ENCODE measurements around the gene RGS7. TPM values are rescaled to one million over a fixed set of nuclear protein-coding genes. Genes with fewer than 3 reads are reported as not detected.

The RGS7 gene
- total and polyA plus RNA-seq, 2 experiments from 2014 or later: 0.32 to 1.7 TPM

DNA sequence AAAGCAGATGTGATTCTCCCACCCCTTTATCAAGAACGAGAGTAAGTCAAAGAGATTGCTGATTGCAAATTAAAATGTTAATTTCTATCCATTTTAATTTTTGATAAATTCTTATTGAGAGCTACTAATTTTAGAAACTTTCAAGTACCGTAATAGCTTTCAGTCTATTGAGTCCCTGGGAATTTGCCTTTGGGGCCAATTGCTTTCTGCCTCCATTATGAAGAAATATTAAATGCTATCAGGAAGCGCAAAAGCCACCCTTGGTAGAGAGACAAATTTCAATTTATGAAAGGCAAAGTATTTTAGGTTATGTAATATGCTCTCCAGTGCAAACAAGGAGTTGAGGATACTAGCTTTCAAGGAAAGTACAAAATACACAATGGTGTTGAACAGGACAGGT is 332.2 kb downstream of the RGS7 start:
- 22 to 24% methylated on average over 3 of the region's 3 CpGs for WGBS, 2 experiments (ENCODE audit: low coverage in 1 of 2, low lambda C conversion rate in 2 of 2, missing lambda C conversion rate in 2 of 2)
- Histone ChIP-seq H4K20me1 (ENCODE audit: insufficient read depth) (no peaks in the 10 kb centered on the region), H3K27me3 (replicated peaks; ENCODE audit: insufficient read depth) (no peaks in the 10 kb centered on the region; the same call in 1 of the 2 replicates), H3F3A (ENCODE audit: insufficient read depth) (no peaks in the 10 kb centered on the region), H3K9me2 (ENCODE audit: insufficient read depth) (no peaks in the 10 kb centered on the region), H3K4me3 (no peak overlapping the region), H3K9ac (no peak overlapping the region), H3K79me2 (ENCODE audit: insufficient read depth) (no peaks in the 10 kb centered on the region), H3K36me3 (ENCODE audit: low read depth) (no peaks in the 10 kb centered on the region), H3K9me3 (ENCODE audit: low read depth) (no peaks in the 10 kb centered on the region), H3K27ac (no peak overlapping the region), H3K4me2 (ENCODE audit: unreplicated experiment) (no peak overlapping the region), H3K4me1 (ENCODE audit: insufficient read depth) (no peaks in the 10 kb centered on the region), H2AFZ (no peak overlapping the region)
- TF ChIP-seq EZH2 (IDR thresholded peaks at IDR 0.05; ENCODE audit: insufficient read depth, poor library complexity, severe bottlenecking) (no peak), EZH2phosphoT487 (IDR thresholded peaks at IDR 0.05; ENCODE audit: insufficient read depth, low read depth) (no peak)
- in situ Hi-C loops (cut with MboI): no loop called here
- DNase-seq: no peak

DNA sequence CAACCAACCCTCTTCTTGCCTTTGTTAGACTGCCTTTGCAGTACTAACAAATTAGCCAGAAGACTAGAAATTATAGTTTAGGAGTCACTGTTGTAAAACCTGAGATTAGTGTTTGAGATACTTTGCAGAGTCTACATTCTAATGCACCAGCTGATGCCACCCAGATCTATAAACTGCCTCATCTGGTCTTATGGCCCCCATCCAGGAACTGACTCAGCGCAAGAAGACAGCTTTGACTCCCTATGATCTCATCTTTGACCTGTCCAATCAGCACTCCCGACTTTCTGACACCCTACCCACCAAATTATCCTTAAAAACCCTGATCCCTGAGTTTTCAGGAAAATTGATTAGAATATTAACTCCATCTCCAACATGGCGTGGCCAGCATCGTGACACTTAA is 334.6 kb downstream of the RGS7 start:
- H3K4me2 ChIP-seq (ENCODE audit: unreplicated experiment): no peak overlapping the region
- TF ChIP-seq EZH2phosphoT487 (IDR thresholded peaks at IDR 0.05; ENCODE audit: insufficient read depth, low read depth) (no peak), EZH2 (IDR thresholded peaks at IDR 0.05; ENCODE audit: insufficient read depth, poor library complexity, severe bottlenecking) (no peak)
- H3K4me1 ChIP-seq (ENCODE audit: insufficient read depth): no peaks in the 10 kb centered on the region
- 41 to 44% methylated on average over 4 of the region's 4 CpGs for WGBS, 2 experiments (ENCODE audit: low coverage in 1 of 2, low lambda C conversion rate in 2 of 2, missing lambda C conversion rate in 2 of 2)
- H3K9me3 ChIP-seq (ENCODE audit: low read depth): no peaks in the 10 kb centered on the region
- no peaks in the 10 kb centered on the region for H3K9me2 ChIP-seq (ENCODE audit: insufficient read depth)
- H4K20me1 ChIP-seq (ENCODE audit: insufficient read depth): no peaks in the 10 kb centered on the region
- no peaks in the 10 kb centered on the region for H3F3A ChIP-seq (ENCODE audit: insufficient read depth)
- in situ Hi-C loops (cut with MboI): no loop called here
- H3K4me3 ChIP-seq: no peak overlapping the region
- H3K9ac ChIP-seq: no peak overlapping the region
- H3K27me3 ChIP-seq (replicated peaks; ENCODE audit: insufficient read depth): no peaks in the 10 kb centered on the region; the same call in 1 of the 2 replicates
- no peak overlapping the region for H2AFZ ChIP-seq
- no peak overlapping the region for H3K27ac ChIP-seq
- no peaks in the 10 kb centered on the region for H3K79me2 ChIP-seq (ENCODE audit: insufficient read depth)
- peak; percentile 18 for DNase-seq
- H3K36me3 ChIP-seq (ENCODE audit: low read depth): no peaks in the 10 kb centered on the region

DNA sequence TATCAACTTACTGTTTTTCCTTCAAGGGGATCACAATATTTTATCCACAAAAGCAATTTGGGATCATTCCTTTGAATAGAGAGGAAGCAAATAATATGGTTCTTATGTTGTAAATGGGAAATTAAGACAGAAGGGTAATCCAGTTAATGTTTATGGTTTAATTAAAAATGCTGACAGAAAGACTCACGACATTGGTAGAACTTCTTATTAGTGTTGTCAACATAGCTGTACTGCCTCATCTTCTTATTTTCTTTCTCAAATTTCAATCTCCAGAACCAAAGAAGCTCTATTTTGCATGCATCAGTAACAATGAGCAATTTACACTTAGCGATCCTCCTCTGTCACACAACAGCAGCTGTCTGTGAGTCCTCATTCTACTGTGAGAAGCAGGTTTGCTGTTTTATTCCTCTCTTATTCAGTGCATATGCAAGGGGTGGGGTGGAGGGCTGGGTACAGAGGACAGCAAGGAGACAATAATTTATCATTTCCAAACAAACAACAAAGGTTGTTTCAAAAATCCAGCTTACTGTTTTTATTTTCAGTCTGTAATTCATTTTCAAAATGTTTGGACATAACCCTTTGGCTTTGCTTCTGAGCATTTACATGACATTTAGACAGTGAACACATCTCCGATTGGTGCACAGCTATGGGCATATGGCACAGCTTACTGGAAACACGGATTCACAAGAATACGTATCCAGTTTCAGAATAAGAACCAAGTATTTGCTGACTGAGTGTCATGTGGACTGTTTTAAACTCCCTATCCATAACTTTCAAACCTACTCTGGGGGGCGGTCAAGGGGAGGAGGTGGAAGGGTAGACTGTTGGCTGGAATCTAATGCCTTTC is 335.9 kb downstream of the RGS7 start:
- in situ Hi-C loops (cut with MboI): no loop called here
- no peak for DNase-seq
- 7 to 11% methylated on average over 6 of the region's 6 CpGs for whole genome bisulfite sequencing, 2 experiments (ENCODE audit: low coverage in 1 of 2, low lambda C conversion rate in 2 of 2, missing lambda C conversion rate in 2 of 2)

DNA sequence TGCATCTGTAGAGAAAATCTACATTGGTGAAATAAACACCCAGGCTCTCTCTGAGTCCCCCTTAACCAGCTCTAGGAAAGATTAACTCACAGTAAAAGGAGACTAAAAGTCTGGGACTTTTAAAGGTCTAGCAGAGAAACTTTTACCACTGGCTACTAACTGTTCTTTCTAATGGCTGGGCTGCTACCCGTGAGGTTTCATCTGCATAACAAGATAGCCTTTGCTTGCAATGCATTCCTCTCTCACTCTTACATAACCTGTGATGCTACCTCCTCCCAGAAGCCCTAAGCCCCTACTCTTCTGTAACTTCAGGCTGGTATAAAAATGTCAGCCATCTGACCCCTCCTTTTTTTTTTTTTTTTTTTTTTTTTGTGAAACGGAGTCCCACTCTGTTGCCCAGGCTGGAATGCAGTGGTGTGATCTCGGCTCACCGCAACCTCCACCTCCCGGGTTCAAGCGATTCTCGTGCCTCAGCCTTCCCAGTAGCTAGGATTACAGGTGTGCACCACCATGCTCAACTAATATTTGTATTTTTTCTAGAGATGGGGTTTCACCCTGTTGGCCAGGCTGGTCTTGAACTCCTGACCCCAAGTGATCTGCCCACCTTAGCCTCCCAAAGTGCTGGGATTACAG is 344.2 kb downstream of the RGS7 start:
- H3K27me3 ChIP-seq (replicated peaks; ENCODE audit: insufficient read depth): no peaks in the 10 kb centered on the region
- no peak overlapping the region for H3K4me3 ChIP-seq
- H3K36me3 ChIP-seq (ENCODE audit: low read depth): no peaks in the 10 kb centered on the region
- no peak overlapping the region for H3K27ac ChIP-seq
- no peaks in the 10 kb centered on the region for H3F3A ChIP-seq (ENCODE audit: insufficient read depth)
- H4K20me1 ChIP-seq (ENCODE audit: insufficient read depth): no peaks in the 10 kb centered on the region
- no peak for TF ChIP-seq EZH2phosphoT487 (IDR thresholded peaks at IDR 0.05; ENCODE audit: insufficient read depth, low read depth)
- TF ChIP-seq EZH2 (IDR thresholded peaks at IDR 0.05; ENCODE audit: insufficient read depth, poor library complexity, severe bottlenecking): no peak
- no peak overlapping the region for H3K9ac ChIP-seq
- H2AFZ ChIP-seq: no peak overlapping the region
- no peaks in the 10 kb centered on the region for H3K4me1 ChIP-seq (ENCODE audit: insufficient read depth)
- in situ Hi-C loops (cut with MboI): no loop called here
- H3K9me2 ChIP-seq (ENCODE audit: insufficient read depth): no peaks in the 10 kb centered on the region
- H3K79me2 ChIP-seq (ENCODE audit: insufficient read depth): no peaks in the 10 kb centered on the region
- no peaks in the 10 kb centered on the region for H3K9me3 ChIP-seq (ENCODE audit: low read depth)
- 42 to 46% methylated on average over 6 to 7 of the region's 7 CpGs for whole genome bisulfite sequencing, 2 experiments (ENCODE audit: low coverage in 1 of 2, low lambda C conversion rate in 2 of 2, missing lambda C conversion rate in 2 of 2)
- no peak overlapping the region for H3K4me2 ChIP-seq (ENCODE audit: unreplicated experiment)
- no peak for DNase-seq

More for the DNA sequence above, 335.9 kb downstream of the RGS7 start:
- Histone ChIP-seq H3K4me2 (ENCODE audit: unreplicated experiment) (no peak overlapping the region), H3K27ac (no peak overlapping the region), H3K27me3 (replicated peaks; ENCODE audit: insufficient read depth) (no peaks in the 10 kb centered on the region; the same call in 1 of the 2 replicates), H4K20me1 (ENCODE audit: insufficient read depth) (no peaks in the 10 kb centered on the region), H3K36me3 (ENCODE audit: low read depth) (no peaks in the 10 kb centered on the region), H3F3A (ENCODE audit: insufficient read depth) (no peaks in the 10 kb centered on the region), H3K4me1 (ENCODE audit: insufficient read depth) (no peaks in the 10 kb centered on the region), H2AFZ (no peak overlapping the region), H3K79me2 (ENCODE audit: insufficient read depth) (no peaks in the 10 kb centered on the region), H3K4me3 (no peak overlapping the region), H3K9me3 (ENCODE audit: low read depth) (no peaks in the 10 kb centered on the region), H3K9ac (no peak overlapping the region), H3K9me2 (ENCODE audit: insufficient read depth) (no peaks in the 10 kb centered on the region)
- TF ChIP-seq EZH2phosphoT487 (IDR thresholded peaks at IDR 0.05; ENCODE audit: insufficient read depth, low read depth): no peak
- no peak for TF ChIP-seq EZH2 (IDR thresholded peaks at IDR 0.05; ENCODE audit: insufficient read depth, poor library complexity, severe bottlenecking)

Data from GM23248 (cell line).